ENCODE results near the gene DUOX1. TPM values are rescaled to one million over a fixed set of nuclear protein-coding genes. Genes with fewer than 3 reads are reported as not detected.
A peak's percentile ranks its signal among the peaks of the same experiment; 100 is the strongest.

Gene DUOX1
- polyA plus RNA-seq, 1 of the 3 experiments (the other 2 are of a cell fraction): not detected

DNA sequence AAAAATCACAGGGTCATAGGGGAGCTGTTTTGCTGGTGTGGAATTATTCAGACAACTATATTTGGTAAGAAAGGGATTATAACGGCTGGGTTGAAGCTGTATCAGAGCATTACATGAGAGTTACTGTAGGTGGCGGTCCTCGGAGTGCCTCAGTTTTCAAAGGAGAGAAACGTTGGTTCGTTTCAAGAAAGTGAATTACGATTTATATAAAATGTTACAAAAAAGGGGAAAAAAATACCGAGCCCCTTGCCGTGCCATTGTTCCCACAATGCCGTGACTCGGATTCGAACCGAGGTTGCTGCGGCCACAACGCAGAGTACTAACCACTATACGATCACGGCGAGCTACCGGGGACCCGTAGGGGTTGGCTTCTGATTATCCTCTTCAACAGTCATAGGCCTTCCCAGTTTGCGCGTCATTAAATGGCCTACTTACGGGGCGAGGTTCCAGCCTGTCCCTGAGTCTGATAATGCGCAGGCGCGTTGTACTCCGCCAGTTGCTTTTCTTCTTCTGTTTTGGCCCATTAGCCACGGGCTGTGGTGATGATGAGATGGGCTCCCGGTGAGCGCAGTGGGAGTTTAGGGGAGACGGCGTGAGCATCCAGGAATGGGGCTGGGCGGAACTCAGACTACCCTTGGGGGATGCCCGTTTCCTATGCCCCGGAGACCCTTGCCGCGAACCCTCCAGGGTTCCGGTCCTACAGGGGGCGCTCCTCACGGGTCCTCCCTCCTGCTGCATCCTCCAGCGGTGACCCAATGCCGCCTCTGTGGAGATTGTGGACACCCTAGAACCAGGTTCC lies 68.7 kb downstream of the DUOX1 start:
- H3K9me3 ChIP-seq: no peaks in the 10 kb centered on the region
- H3K4me3 ChIP-seq (ENCODE audit: low read depth in 2 of 2, low read length in 1 of 2): peak overlapping the region; percentile 70 to 87
- CTCF ChIA-PET: interaction anchor here (0.8 to 10.1 kb wide), 22 partner anchors 8 to 388 kb away, joined by 3 to 226 read pairs (median 5); partner anchors contain the start of genes BLOC1S6 and SHF

More for the DNA sequence above, 68.7 kb downstream of the DUOX1 start:
- peak overlapping the region; percentile 98 for H3K4me2 ChIP-seq
- peaks cover 35% of the 10 kb centered on the region for H3F3A ChIP-seq (replicated peaks; ENCODE audit: insufficient read depth)
- no peaks in the 10 kb centered on the region for H3K36me3 ChIP-seq (replicated peaks in 1 of 2; ENCODE audit: control insufficient read depth in 1 of 2, insufficient read depth in 2 of 2, low read length in 1 of 2)
- WGBS (ENCODE audit: low lambda C conversion rate): under 1% methylated on average over 22 of the region's 42 CpGs
- H3K9me2 ChIP-seq: no peaks in the 10 kb centered on the region
- H2AFZ ChIP-seq (ENCODE audit: low read depth): peak overlapping the region; percentile 98
- TF ChIP-seq SIN3A (IDR thresholded peaks at IDR 0.05; ENCODE audit: borderline replicate concordance, low read depth, low read length) (no peak), SMC3 (IDR thresholded peaks at IDR 0.05; ENCODE audit: low read depth, low read length) (peak; percentile 15; the same call in 1 of the 2 replicates), POLR2AphosphoS5 (IDR thresholded peaks at IDR 0.05; ENCODE audit: low read depth, low read length) (peak; percentile 80), YY1 (IDR thresholded peaks at IDR 0.05; ENCODE audit: low read depth) (no peak; the same call in 1 of the 2 replicates), RAD21 (IDR thresholded peaks at IDR 0.05; ENCODE audit: low read length) (peak; percentile 28), NRF1 (IDR thresholded peaks at IDR 0.05; ENCODE audit: low read depth, low read length) (peak; percentile 67), ELF1 (IDR thresholded peaks at IDR 0.05) (peak; percentile 7; the same call in 1 of the 2 replicates), TEAD4 (IDR thresholded peaks at IDR 0.05; ENCODE audit: borderline replicate concordance, insufficient read depth) (peak; percentile 84), CTCF (IDR thresholded peaks at IDR 0.05) (peak; percentile 94), TCF12 (IDR thresholded peaks at IDR 0.05) (no peak), MXI1 (IDR thresholded peaks at IDR 0.05; ENCODE audit: low read depth, low read length) (peak; percentile 25), EP300 (IDR thresholded peaks at IDR 0.05; ENCODE audit: borderline replicate concordance in 1 of 2, low read depth in 1 of 2, low read length in 1 of 2) (peak in 1 of 2 experiments; percentile 52; a peak in 1 of 4 replicates), CHD2 (IDR thresholded peaks at IDR 0.05; ENCODE audit: low read length, partially characterized antibody) (peak; percentile 14), RFX5 (IDR thresholded peaks at IDR 0.05; ENCODE audit: low read length) (peak; percentile 7; the same call in 1 of the 2 replicates), RCOR1 (IDR thresholded peaks at IDR 0.05; ENCODE audit: low read length) (0 out of 2 replicates have a peak, but pooled peaks have one; percentile 25), TAF1 (IDR thresholded peaks at IDR 0.05; ENCODE audit: borderline replicate concordance, low read depth, low read length) (peak; percentile 16; the same call in 1 of the 2 replicates), GABPA (IDR thresholded peaks at IDR 0.05; ENCODE audit: low read depth) (no peak), JUND (IDR thresholded peaks at IDR 0.05) (no peak), FOSL2 (IDR thresholded peaks at IDR 0.05; ENCODE audit: borderline replicate concordance, low read depth) (peak; percentile 70; the same call in 1 of the 2 replicates)
- TF ChIP-seq, protein P1, sequence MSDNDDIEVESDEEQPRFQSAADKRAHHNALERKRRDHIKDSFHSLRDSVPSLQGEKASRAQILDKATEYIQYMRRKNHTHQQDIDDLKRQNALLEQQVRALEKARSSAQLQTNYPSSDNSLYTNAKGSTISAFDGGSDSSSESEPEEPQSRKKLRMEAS (IDR thresholded peaks at IDR 0.05; ENCODE audit: low read depth): peak; percentile 44; the same call in 1 of the 2 replicates
- TF ChIP-seq, protein P2, sequence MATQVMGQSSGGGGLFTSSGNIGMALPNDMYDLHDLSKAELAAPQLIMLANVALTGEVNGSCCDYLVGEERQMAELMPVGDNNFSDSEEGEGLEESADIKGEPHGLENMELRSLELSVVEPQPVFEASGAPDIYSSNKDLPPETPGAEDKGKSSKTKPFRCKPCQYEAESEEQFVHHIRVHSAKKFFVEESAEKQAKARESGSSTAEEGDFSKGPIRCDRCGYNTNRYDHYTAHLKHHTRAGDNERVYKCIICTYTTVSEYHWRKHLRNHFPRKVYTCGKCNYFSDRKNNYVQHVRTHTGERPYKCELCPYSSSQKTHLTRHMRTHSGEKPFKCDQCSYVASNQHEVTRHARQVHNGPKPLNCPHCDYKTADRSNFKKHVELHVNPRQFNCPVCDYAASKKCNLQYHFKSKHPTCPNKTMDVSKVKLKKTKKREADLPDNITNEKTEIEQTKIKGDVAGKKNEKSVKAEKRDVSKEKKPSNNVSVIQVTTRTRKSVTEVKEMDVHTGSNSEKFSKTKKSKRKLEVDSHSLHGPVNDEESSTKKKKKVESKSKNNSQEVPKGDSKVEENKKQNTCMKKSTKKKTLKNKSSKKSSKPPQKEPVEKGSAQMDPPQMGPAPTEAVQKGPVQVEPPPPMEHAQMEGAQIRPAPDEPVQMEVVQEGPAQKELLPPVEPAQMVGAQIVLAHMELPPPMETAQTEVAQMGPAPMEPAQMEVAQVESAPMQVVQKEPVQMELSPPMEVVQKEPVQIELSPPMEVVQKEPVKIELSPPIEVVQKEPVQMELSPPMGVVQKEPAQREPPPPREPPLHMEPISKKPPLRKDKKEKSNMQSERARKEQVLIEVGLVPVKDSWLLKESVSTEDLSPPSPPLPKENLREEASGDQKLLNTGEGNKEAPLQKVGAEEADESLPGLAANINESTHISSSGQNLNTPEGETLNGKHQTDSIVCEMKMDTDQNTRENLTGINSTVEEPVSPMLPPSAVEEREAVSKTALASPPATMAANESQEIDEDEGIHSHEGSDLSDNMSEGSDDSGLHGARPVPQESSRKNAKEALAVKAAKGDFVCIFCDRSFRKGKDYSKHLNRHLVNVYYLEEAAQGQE (IDR thresholded peaks at IDR 0.05; ENCODE audit: low read depth, low read length): peak; percentile 37; the same call in 1 of the 2 replicates
- no peaks in the 10 kb centered on the region for H3K27me3 ChIP-seq (ENCODE audit: insufficient read depth)
- H3K27ac ChIP-seq (ENCODE audit: low read depth in 2 of 2, low read length in 1 of 2): peak overlapping the region; percentile 93 to 94
- H3K9ac ChIP-seq: peak overlapping the region; percentile 74
- H3K79me2 ChIP-seq (ENCODE audit: insufficient read depth): no peaks in the 10 kb centered on the region
- POLR2A ChIA-PET: interaction anchor here (0.9 to 6.3 kb wide), 6 partner anchors 13 to 81 kb away, joined by 4 to 66 read pairs (median 5); partner anchors contain the start of gene SHF
- peak; percentile 74 for DNase-seq
- peaks cover 0 to 4% of the 10 kb centered on the region in 2 experiments; a peak in 1 of 4 replicates for H3K4me1 ChIP-seq (ENCODE audit: control insufficient read depth in 1 of 2, insufficient read depth in 2 of 2, low read depth in 1 of 2, low read length in 1 of 2)
- H4K20me1 ChIP-seq (ENCODE audit: insufficient read depth): no peaks in the 10 kb centered on the region
